Measurements from ENCODE around the gene ADAMTS17. TPM values are rescaled to one million over a fixed set of nuclear protein-coding genes. Genes with fewer than 3 reads are reported as not detected.

ADAMTS17 gene
- total and polyA plus RNA-seq, 3 donors from 2014 or later: 6.8 to 17.8 (median 12.4) TPM

DNA sequence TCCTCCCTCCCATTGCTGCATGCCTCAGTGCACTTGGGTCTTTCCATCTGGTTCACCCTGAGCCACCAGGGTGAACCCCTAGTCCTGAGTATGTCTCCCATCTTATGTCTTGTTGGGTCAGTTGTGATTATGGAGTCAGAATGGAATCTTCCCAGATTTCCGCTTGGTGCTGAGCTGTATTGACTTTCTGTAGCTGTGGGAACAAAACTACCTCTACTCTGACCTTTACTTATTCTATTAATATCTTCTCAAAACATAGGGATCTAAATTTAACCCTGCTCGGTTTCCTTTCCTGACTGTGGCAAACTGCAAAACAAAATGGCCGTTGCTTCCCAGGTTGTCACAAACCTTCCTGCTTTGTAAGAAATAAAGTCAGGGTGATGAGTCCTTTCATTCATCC lies 312.7 kb downstream of the ADAMTS17 start:
- no peaks in the 10 kb centered on the region for H3K27me3 ChIP-seq
- no peak overlapping the region for H3K4me3 ChIP-seq
- H3K27ac ChIP-seq: no peak overlapping the region
- intact Hi-C loops (cut with DNase I; ENCODE audit: low total_unique reads): no loop called here
- 84 to 90% methylated on average over 3 of the region's 3 CpGs for WGBS, 2 donors
- TF ChIP-seq, protein P1, sequence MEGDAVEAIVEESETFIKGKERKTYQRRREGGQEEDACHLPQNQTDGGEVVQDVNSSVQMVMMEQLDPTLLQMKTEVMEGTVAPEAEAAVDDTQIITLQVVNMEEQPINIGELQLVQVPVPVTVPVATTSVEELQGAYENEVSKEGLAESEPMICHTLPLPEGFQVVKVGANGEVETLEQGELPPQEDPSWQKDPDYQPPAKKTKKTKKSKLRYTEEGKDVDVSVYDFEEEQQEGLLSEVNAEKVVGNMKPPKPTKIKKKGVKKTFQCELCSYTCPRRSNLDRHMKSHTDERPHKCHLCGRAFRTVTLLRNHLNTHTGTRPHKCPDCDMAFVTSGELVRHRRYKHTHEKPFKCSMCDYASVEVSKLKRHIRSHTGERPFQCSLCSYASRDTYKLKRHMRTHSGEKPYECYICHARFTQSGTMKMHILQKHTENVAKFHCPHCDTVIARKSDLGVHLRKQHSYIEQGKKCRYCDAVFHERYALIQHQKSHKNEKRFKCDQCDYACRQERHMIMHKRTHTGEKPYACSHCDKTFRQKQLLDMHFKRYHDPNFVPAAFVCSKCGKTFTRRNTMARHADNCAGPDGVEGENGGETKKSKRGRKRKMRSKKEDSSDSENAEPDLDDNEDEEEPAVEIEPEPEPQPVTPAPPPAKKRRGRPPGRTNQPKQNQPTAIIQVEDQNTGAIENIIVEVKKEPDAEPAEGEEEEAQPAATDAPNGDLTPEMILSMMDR (IDR thresholded peaks at IDR 0.05): no peak
- no peak for TF ChIP-seq POLR2A (IDR thresholded peaks at IDR 0.05)
- H3K36me3 ChIP-seq (ENCODE audit: low read depth, missing control alignments): no peaks in the 10 kb centered on the region
- H3K9me3 ChIP-seq: no peaks in the 10 kb centered on the region
- no peaks in the 10 kb centered on the region for H3K4me1 ChIP-seq
- DNase-seq: no peak

DNA sequence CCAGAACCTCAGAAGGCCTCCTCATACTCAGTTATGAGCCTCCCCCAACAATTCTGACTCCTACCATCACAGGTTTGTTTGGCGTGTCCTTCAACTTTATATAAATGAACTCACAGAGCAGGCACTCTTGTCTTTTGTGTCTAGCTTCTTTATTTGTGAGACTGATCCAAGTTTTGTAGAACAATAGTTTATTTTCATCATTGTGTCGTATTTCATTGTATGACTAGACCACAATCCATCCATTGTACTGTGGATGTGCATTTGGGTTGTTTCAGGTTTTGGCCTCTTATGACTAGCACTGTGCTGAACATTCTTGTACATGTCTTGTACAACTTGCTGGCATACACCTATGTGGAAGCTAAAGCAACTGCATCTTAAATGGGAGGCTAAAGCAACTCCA lies 315.7 kb downstream of the ADAMTS17 start:
- DNase-seq: no peak
- Histone ChIP-seq H3K4me1 (no peaks in the 10 kb centered on the region), H3K36me3 (ENCODE audit: low read depth, missing control alignments) (no peaks in the 10 kb centered on the region), H3K27me3 (no peaks in the 10 kb centered on the region), H3K9me3 (no peaks in the 10 kb centered on the region), H3K27ac (no peak overlapping the region), H3K4me3 (no peak overlapping the region)
- TF ChIP-seq, protein P1 (IDR thresholded peaks at IDR 0.05): no peak
- TF ChIP-seq POLR2A (IDR thresholded peaks at IDR 0.05): no peak
- intact Hi-C loops (cut with DNase I; ENCODE audit: low total_unique reads): no loop called here
- 80 to 88% methylated on average over 2 of the region's 2 CpGs for WGBS, 2 donors

DNA sequence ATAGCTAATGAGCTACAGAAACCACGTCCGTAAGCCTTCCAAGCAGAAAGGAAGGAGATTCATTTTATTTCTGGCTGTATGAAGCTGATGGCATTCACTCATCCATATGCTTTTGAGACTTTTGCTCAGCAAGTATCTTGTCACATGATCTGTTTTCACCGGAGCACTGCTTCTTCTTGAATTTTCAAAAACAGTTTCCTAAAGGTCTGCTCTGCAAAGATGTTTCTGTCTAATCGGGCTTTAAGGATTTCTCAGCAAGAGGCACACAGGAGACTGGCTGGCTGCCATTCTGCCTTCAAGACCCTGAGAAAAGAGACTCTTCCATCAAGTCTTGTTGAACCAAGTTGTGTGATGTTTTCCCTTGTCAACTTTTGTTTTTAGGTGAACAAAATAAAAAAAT lies 319.0 kb downstream of the ADAMTS17 start:
- no peaks in the 10 kb centered on the region for H3K27me3 ChIP-seq
- H3K36me3 ChIP-seq (ENCODE audit: low read depth, missing control alignments): no peaks in the 10 kb centered on the region
- H3K27ac ChIP-seq: no peak overlapping the region
- no peaks in the 10 kb centered on the region for H3K9me3 ChIP-seq
- TF ChIP-seq, protein P1 (IDR thresholded peaks at IDR 0.05): no peak
- TF ChIP-seq POLR2A (IDR thresholded peaks at IDR 0.05): no peak
- no peaks in the 10 kb centered on the region for H3K4me1 ChIP-seq
- DNase-seq: no peak
- intact Hi-C loops (cut with DNase I; ENCODE audit: low total_unique reads): no loop called here
- 53 to 70% methylated on average over 4 of the region's 4 CpGs for WGBS, 2 donors
- no peak overlapping the region for H3K4me3 ChIP-seq

DNA sequence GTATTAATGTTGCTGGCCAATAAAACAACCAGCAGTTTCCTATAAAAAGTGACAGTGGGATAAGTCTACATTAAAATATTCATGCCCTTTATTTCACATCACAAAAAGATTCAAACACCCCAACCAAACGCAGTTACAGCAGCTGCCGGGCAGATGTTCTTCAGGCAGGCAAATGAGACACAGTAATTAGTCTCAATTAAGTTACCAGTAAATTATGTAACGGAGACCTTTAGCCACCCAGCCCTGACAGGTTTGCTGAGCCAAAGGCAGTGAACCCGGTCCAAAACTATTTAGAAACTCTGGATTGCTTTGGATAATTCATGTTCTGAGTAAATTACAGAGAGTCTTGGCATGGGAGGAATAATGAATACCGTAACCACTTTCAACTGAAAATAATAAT lies 319.4 kb downstream of the ADAMTS17 start:
- H3K27ac ChIP-seq: no peak overlapping the region
- H3K36me3 ChIP-seq (ENCODE audit: low read depth, missing control alignments): no peaks in the 10 kb centered on the region
- 46 to 63% methylated on average over 5 of the region's 5 CpGs for WGBS, 2 donors
- DNase-seq: no peak
- no peak overlapping the region for H3K4me3 ChIP-seq
- H3K9me3 ChIP-seq: no peaks in the 10 kb centered on the region
- H3K4me1 ChIP-seq: no peaks in the 10 kb centered on the region
- intact Hi-C loops (cut with DNase I; ENCODE audit: low total_unique reads): no loop called here
- TF ChIP-seq, protein P1 (IDR thresholded peaks at IDR 0.05): no peak
- no peak for TF ChIP-seq POLR2A (IDR thresholded peaks at IDR 0.05)
- no peaks in the 10 kb centered on the region for H3K27me3 ChIP-seq

DNA sequence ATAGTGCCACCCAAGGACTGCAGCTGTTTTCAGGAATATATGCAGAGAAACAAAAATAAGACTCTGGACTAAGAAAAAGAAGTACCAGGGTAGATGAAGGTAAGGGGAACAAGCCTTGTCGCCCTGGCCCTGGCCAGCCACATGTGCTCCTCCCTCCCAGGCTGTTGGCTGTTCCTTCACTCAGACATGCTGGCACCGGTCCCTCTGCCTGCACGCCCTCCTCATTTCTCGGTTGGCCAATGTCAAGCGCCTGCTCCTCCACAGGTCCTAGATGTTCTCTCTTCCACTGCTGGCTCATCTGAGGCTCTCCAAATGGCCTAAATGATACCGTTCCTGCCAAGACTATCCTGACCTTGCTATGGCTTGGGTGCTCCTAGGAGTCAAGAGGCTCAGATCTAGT lies 320.1 kb downstream of the ADAMTS17 start:
- no peak overlapping the region for H3K4me3 ChIP-seq
- no peaks in the 10 kb centered on the region for H3K4me1 ChIP-seq
- H3K27me3 ChIP-seq: no peaks in the 10 kb centered on the region
- no peaks in the 10 kb centered on the region for H3K9me3 ChIP-seq
- no peak overlapping the region for H3K27ac ChIP-seq
- H3K36me3 ChIP-seq (ENCODE audit: low read depth, missing control alignments): no peaks in the 10 kb centered on the region
- peak; percentile 61 for DNase-seq
- 64 to 76% methylated on average over 6 of the region's 6 CpGs for WGBS, 2 donors
- intact Hi-C loops (cut with DNase I; ENCODE audit: low total_unique reads): no loop called here
- TF ChIP-seq, protein P1 (IDR thresholded peaks at IDR 0.05): no peak

Measured in testis (tissue), 3 donors.